Sigmoid colon (tissue), 7 donors: ENCODE measurements around the gene FRY. TPM values are rescaled to one million over a fixed set of nuclear protein-coding genes. Genes with fewer than 3 reads are reported as not detected.

Experiments
- DNase-seq: peaks from one replicate; pipeline ENCODE4 v3.0.0-alpha.2; 2019
- H3K27ac ChIP-seq, 4 donors: fragments of 200-600 bp; sonication (generic); one replicate each; pipeline ENCODE4 v1.5.1; 2016 to 2019; ENCODE audit warnings: mild to moderate bottlenecking in 1 of 4
- H3K27me3 ChIP-seq, 3 donors: fragments of 200-600 bp; sonication (generic); one replicate each; pipeline ENCODE4 v1.5.1; 2019; ENCODE audit warnings: mild to moderate bottlenecking in 1 of 3
- H3K36me3 ChIP-seq, 4 donors: fragments of 200-600 bp; sonication (generic); one replicate each; pipeline ENCODE4 v1.5.1; 2016 to 2019
- H3K4me1 ChIP-seq, 4 donors: fragments of 200-600 bp; sonication (generic); one replicate each; pipeline ENCODE4 v1.5.1; 2017 to 2019
- H3K4me3 ChIP-seq, 4 donors: fragments of 200-600 bp; sonication (generic); one replicate each; pipeline ENCODE4 v1.5.1; 2017 to 2019; ENCODE audit warnings: mild to moderate bottlenecking in 2 of 4, moderate library complexity in 1 of 4
- H3K9me3 ChIP-seq, 4 donors: fragments of 200-600 bp in 3 of 4; sonication (generic) in 3 of 4; one replicate each; pipeline versions ENCODE4 v1.5.1 to v1.6.1; 2013 to 2019
- CTCF ChIP-seq, 4 experiments: fragments of 450-650 bp in 3 of 4; fragments of 200-600 bp in 1 of 4; IDR thresholded peaks; one replicate each; pipeline ENCODE4 v1.5.1; 2016 to 2019; ENCODE audit warnings: antibody characterized with exemption in 4 of 4, mild to moderate bottlenecking in 3 of 4, moderate library complexity in 2 of 4
- EP300 ChIP-seq, 4 donors: sonication (generic); formaldehyde crosslinking; IDR thresholded peaks; one replicate each; pipeline ENCODE4 v1.6.1; 2017; ENCODE audit warnings: antibody characterized with exemption in 4 of 4
- POLR2A ChIP-seq, 2 donors: fragments of 450-650 bp; IDR thresholded peaks; one replicate each; pipeline ENCODE4 v1.6.1; 2016; ENCODE audit warnings: antibody characterized with exemption in 2 of 2, mild to moderate bottlenecking in 2 of 2, moderate library complexity in 2 of 2
- POLR2AphosphoS5 ChIP-seq, 4 donors: sonication (generic); formaldehyde crosslinking; IDR thresholded peaks; one replicate each; pipeline ENCODE4 v1.6.1; 2017; ENCODE audit warnings: antibody characterized with exemption in 4 of 4
- WGBS, 2 donors: extraction: QIAGEN DNeasy Blood & Tissue Kit; methylation state at CpG; one replicate each; pipeline ENCODE4 v1.1.7; 2013; 5-methylcytosine and 5-hydroxymethylcytosine counted together
- intact Hi-C: fragments of 100-400 bp; cut with DNase I; formaldehyde crosslinking; loops from one replicate; pipeline ENCODE4 v1.15.1; 2023
- polyA plus RNA-seq, 3 donors: library from polyadenylated mRNA; stranded (reverse); fragments of 200-250 nt; gene quantifications; one replicate each; pipeline ENCODE4 v1.2.3, GENCODE V29; 2013
- total RNA-seq, 4 donors: library from RNA; depleted of rRNA; stranded (reverse); fragments of >200 nt; gene quantifications; one replicate each; pipeline ENCODE4 v1.1.0, GENCODE V29; 2016
- donor health status: healthy with polysubstance abuse.
- donor health status: Bipolar disorder and iron deficiency.
- donor health status: healthy.

The FRY gene
- total and polyA plus RNA-seq, 7 donors, result 1.4 to 118 (median 26.7) TPM

GRCh38 chr13:32021785-32022184 lies 9.8 kb upstream of the FRY start:
- Histone ChIP-seq H3K9me3 (no peaks in the 10 kb centered on the region), H3K4me3 (no peak overlapping the region), H3K27ac (no peak overlapping the region), H3K36me3 (no peaks in the 10 kb centered on the region), H3K27me3 (no peaks in the 10 kb centered on the region), H3K4me1 (peaks cover 0 to 18% (median 4%) of the 10 kb centered on the region in 4 donors)
- TF ChIP-seq EP300 (IDR thresholded peaks at IDR 0.05), result no peak
- no peak for TF ChIP-seq CTCF (IDR thresholded peaks at IDR 0.05)
- TF ChIP-seq POLR2A (IDR thresholded peaks at IDR 0.05), result no peak
- TF ChIP-seq POLR2AphosphoS5 (IDR thresholded peaks at IDR 0.05), result no peak
- DNase-seq, result no peak
- 76 to 85% methylated on average over 1 of the region's 1 CpG for WGBS, 2 donors
- intact Hi-C loops, result no loop called here

- Histone ChIP-seq H3K27ac (no peak overlapping the region), H3K4me1 (peaks cover 0 to 18% (median 4%) of the 10 kb centered on the region in 4 donors), H3K9me3 (no peaks in the 10 kb centered on the region), H3K36me3 (no peaks in the 10 kb centered on the region), H3K4me3 (no peak overlapping the region), H3K27me3 (no peaks in the 10 kb centered on the region)
- TF ChIP-seq CTCF (IDR thresholded peaks at IDR 0.05) (no peak), POLR2AphosphoS5 (IDR thresholded peaks at IDR 0.05) (no peak), EP300 (IDR thresholded peaks at IDR 0.05) (no peak), POLR2A (IDR thresholded peaks at IDR 0.05) (no peak)
- WGBS, 2 donors, result 51 to 57% methylated on average over 4 of the region's 4 CpGs
- DNase-seq, result no peak
- intact Hi-C loops, result no loop called here
Observed at GRCh38 chr13:32022311-32022710, 9.3 kb upstream of the FRY start.

DNA sequence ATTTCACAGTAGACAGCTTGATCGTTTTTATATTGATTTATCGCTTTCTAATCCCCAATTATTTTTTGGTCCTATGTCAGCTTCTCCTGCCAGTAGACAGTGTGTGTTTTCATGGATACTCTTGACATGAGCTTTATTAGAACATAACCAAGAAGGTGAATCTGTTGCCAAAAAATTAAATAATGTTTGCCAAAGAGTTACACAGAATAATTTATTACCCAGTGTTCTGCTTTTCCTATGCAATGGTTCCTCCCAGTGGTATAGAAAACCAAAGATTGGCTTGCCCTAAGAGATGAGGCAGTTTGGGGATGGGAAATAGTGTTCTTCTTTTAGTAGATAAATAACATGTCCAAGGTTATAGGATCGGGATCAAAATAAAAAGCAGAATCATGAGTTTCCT lies 8.5 kb upstream of the FRY start:
- no peak overlapping the region for H3K4me3 ChIP-seq
- TF ChIP-seq POLR2AphosphoS5 (IDR thresholded peaks at IDR 0.05) (no peak), POLR2A (IDR thresholded peaks at IDR 0.05) (no peak), CTCF (IDR thresholded peaks at IDR 0.05) (no peak), EP300 (IDR thresholded peaks at IDR 0.05) (no peak)
- no peaks in the 10 kb centered on the region for H3K27me3 ChIP-seq
- H3K9me3 ChIP-seq, result no peaks in the 10 kb centered on the region
- no peak overlapping the region for H3K27ac ChIP-seq
- intact Hi-C loops, result no loop called here
- H3K4me1 ChIP-seq, result peaks cover 0 to 18% (median 4%) of the 10 kb centered on the region in 4 donors
- no peak for DNase-seq
- no peaks in the 10 kb centered on the region for H3K36me3 ChIP-seq
- WGBS, 2 donors, result 82% methylated on average over 3 of the region's 3 CpGs

- whole genome bisulfite sequencing, 2 donors, result 65 to 78% methylated on average over 3 of the region's 3 CpGs
- intact Hi-C loops, result no loop called here
- Histone ChIP-seq H3K36me3 (no peaks in the 10 kb centered on the region), H3K27ac (no peak overlapping the region), H3K27me3 (no peaks in the 10 kb centered on the region), H3K9me3 (no peaks in the 10 kb centered on the region), H3K4me3 (no peak overlapping the region), H3K4me1 (peaks cover 0 to 18% (median 4%) of the 10 kb centered on the region in 4 donors)
- no peak for DNase-seq
- TF ChIP-seq POLR2AphosphoS5 (IDR thresholded peaks at IDR 0.05) (no peak), CTCF (IDR thresholded peaks at IDR 0.05) (no peak)
Observed at GRCh38 chr13:32023698-32024097, 7.9 kb upstream of the FRY start.

GRCh38 chr13:32024750-32025149 lies 6.8 kb upstream of the FRY start:
- no peak for DNase-seq
- H3K9me3 ChIP-seq, result no peaks in the 10 kb centered on the region
- H3K36me3 ChIP-seq, result no peaks in the 10 kb centered on the region
- peaks cover 0 to 18% (median 4%) of the 10 kb centered on the region in 4 donors for H3K4me1 ChIP-seq
- 93 to 94% methylated on average over 2 of the region's 2 CpGs for WGBS, 2 donors
- no peak overlapping the region for H3K27ac ChIP-seq
- no peak overlapping the region for H3K4me3 ChIP-seq
- no peaks in the 10 kb centered on the region for H3K27me3 ChIP-seq
- intact Hi-C loops, result no loop called here
- TF ChIP-seq POLR2A (IDR thresholded peaks at IDR 0.05) (no peak), CTCF (IDR thresholded peaks at IDR 0.05) (no peak), EP300 (IDR thresholded peaks at IDR 0.05) (no peak), POLR2AphosphoS5 (IDR thresholded peaks at IDR 0.05) (no peak)
